ENCODE measurements around the gene RNASEH2C.

DNA sequence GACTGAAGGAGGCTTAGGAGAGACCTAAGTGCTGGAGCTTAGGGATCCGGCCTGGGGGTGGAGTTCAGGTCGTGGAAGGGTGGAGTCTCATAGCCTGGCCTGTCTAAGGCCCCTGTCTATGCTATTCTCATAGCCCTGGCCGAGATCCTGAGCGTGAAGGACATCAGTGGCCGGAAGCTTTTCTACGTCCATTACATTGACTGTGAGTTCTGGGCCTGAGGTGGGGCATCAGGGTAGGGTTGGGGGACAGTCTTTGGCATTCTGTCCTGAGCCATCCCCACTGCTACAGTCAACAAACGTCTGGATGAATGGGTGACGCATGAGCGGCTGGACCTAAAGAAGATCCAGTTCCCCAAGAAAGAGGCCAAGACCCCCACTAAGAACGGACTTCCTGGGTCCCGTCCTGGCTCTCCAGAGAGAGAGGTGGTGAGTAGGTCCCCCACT is 7.9 kb downstream of the RNASEH2C start:
- no peak for TF ChIP-seq CTCF (CRISPR knock-in tag; IDR thresholded peaks at IDR 0.05)
- no peak for TF ChIP-seq TAF1 (CRISPR knock-in tag; IDR thresholded peaks at IDR 0.05)
- TF ChIP-seq, protein P1, sequence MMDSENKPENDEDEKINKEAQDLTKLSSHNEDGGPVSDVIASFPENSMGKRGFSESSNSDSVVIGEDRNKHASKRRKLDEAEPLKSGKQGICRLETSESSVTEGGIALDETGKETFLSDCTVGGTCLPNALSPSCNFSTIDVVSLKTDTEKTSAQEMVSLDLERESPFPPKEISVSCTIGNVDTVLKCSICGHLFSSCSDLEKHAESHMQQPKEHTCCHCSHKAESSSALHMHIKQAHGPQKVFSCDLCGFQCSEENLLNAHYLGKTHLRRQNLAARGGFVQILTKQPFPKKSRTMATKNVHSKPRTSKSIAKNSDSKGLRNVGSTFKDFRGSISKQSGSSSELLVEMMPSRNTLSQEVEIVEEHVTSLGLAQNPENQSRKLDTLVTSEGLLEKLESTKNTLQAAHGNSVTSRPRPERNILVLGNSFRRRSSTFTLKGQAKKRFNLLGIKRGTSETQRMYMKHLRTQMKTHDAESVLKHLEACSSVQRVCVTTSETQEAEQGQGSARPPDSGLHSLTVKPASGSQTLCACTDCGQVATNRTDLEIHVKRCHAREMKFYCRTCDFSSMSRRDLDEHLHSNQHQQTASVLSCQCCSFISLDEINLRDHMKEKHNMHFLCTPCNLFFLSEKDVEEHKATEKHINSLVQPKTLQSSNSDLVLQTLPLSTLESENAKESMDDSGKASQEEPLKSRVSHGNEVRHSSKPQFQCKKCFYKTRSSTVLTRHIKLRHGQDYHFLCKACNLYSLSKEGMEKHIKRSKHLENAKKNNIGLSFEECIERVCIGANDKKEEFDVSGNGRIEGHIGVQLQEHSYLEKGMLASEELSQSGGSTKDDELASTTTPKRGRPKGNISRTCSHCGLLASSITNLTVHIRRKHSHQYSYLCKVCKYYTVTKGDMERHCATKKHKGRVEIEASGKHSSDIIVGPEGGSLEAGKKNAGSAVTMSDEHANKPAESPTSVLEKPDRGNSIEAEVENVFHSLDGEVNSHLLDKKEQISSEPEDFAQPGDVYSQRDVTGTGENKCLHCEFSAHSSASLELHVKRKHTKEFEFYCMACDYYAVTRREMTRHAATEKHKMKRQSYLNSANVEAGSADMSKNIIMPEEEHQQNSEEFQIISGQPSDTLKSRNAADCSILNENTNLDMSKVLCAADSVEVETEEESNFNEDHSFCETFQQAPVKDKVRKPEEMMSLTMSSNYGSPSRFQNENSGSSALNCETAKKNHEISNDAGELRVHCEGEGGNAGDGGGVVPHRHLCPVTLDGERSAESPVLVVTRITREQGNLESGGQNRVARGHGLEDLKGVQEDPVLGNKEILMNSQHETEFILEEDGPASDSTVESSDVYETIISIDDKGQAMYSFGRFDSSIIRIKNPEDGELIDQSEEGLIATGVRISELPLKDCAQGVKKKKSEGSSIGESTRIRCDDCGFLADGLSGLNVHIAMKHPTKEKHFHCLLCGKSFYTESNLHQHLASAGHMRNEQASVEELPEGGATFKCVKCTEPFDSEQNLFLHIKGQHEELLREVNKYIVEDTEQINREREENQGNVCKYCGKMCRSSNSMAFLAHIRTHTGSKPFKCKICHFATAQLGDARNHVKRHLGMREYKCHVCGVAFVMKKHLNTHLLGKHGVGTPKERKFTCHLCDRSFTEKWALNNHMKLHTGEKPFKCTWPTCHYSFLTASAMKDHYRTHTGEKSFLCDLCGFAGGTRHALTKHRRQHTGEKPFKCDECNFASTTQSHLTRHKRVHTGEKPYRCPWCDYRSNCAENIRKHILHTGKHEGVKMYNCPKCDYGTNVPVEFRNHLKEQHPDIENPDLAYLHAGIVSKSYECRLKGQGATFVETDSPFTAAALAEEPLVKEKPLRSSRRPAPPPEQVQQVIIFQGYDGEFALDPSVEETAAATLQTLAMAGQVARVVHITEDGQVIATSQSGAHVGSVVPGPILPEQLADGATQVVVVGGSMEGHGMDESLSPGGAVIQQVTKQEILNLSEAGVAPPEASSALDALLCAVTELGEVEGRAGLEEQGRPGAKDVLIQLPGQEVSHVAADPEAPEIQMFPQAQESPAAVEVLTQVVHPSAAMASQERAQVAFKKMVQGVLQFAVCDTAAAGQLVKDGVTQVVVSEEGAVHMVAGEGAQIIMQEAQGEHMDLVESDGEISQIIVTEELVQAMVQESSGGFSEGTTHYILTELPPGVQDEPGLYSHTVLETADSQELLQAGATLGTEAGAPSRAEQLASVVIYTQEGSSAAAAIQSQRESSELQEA (CRISPR knock-in tag; IDR thresholded peaks at IDR 0.05; ENCODE audit: not compliant biosample characterization): no peak
- TF ChIP-seq REST (IDR thresholded peaks at IDR 0.05; ENCODE audit: borderline replicate concordance in 1 of 2, low read depth in 1 of 2, low read length in 2 of 2): no peak
- TF ChIP-seq, protein P2, sequence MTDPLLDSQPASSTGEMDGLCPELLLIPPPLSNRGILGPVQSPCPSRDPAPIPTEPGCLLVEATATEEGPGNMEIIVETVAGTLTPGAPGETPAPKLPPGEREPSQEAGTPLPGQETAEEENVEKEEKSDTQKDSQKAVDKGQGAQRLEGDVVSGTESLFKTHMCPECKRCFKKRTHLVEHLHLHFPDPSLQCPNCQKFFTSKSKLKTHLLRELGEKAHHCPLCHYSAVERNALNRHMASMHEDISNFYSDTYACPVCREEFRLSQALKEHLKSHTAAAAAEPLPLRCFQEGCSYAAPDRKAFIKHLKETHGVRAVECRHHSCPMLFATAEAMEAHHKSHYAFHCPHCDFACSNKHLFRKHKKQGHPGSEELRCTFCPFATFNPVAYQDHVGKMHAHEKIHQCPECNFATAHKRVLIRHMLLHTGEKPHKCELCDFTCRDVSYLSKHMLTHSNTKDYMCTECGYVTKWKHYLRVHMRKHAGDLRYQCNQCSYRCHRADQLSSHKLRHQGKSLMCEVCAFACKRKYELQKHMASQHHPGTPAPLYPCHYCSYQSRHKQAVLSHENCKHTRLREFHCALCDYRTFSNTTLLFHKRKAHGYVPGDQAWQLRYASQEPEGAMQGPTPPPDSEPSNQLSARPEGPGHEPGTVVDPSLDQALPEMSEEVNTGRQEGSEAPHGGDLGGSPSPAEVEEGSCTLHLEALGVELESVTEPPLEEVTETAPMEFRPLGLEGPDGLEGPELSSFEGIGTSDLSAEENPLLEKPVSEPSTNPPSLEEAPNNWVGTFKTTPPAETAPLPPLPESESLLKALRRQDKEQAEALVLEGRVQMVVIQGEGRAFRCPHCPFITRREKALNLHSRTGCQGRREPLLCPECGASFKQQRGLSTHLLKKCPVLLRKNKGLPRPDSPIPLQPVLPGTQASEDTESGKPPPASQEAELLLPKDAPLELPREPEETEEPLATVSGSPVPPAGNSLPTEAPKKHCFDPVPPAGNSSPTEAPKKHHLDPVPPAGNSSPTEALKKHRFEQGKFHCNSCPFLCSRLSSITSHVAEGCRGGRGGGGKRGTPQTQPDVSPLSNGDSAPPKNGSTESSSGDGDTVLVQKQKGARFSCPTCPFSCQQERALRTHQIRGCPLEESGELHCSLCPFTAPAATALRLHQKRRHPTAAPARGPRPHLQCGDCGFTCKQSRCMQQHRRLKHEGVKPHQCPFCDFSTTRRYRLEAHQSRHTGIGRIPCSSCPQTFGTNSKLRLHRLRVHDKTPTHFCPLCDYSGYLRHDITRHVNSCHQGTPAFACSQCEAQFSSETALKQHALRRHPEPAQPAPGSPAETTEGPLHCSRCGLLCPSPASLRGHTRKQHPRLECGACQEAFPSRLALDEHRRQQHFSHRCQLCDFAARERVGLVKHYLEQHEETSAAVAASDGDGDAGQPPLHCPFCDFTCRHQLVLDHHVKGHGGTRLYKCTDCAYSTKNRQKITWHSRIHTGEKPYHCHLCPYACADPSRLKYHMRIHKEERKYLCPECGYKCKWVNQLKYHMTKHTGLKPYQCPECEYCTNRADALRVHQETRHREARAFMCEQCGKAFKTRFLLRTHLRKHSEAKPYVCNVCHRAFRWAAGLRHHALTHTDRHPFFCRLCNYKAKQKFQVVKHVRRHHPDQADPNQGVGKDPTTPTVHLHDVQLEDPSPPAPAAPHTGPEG (CRISPR knock-in tag; IDR thresholded peaks at IDR 0.05): no peak
- no peak for TF ChIP-seq KDM1A (CRISPR knock-in tag; IDR thresholded peaks at IDR 0.05)
- TF ChIP-seq CHD4 (IDR thresholded peaks at IDR 0.05; ENCODE audit: borderline replicate concordance, low read length): no peak
